GM23248 (cell line): ENCODE results near the gene NKX1-1.

Source experiments
- EZH2 ChIP-seq: fragments of 200-600 bp; sonication (generic); IDR thresholded peaks from 2 replicates; pipeline ENCODE4 v1.6.1; 2018; ENCODE audit warnings: antibody characterized with exemption, mild to moderate bottlenecking; ENCODE audit not compliant: insufficient read depth, poor library complexity, severe bottlenecking
- EZH2phosphoT487 ChIP-seq: fragments of 200-600 bp; sonication (generic); IDR thresholded peaks from 2 replicates; pipeline ENCODE4 v1.6.1; 2018; ENCODE audit warnings: antibody characterized with exemption, moderate library complexity, mild to moderate bottlenecking, low read depth; ENCODE audit not compliant: insufficient read depth

GRCh38 chr4:1402021-1402515 lies 4.2 kb downstream of the NKX1-1 start:
- TF ChIP-seq EZH2 (peak; percentile 96), EZH2phosphoT487 (no peak)
